WTC11 (cell line): ENCODE data around the gene BCL2A1.

Source experiments
- ELF4 ChIP-seq: sonication (generic); formaldehyde crosslinking; IDR thresholded peaks from 2 replicates; pipeline ENCODE4 v1.8.1; 2022; ENCODE audit warnings: low read depth, mild to moderate bottlenecking, moderate library complexity, missing genetic modification reagents
- ETV6 ChIP-seq: sonication (generic); formaldehyde crosslinking; IDR thresholded peaks from 2 replicates; pipeline ENCODE4 v1.8.1; 2022; ENCODE audit warnings: mild to moderate bottlenecking, missing genetic modification reagents
- GABPB1 ChIP-seq: sonication (generic); formaldehyde crosslinking; IDR thresholded peaks from 2 replicates; pipeline ENCODE4 v1.8.1; 2023; ENCODE audit warnings: mild to moderate bottlenecking, missing genetic modification reagents
- MAX ChIP-seq: sonication (generic); formaldehyde crosslinking; IDR thresholded peaks from 2 replicates; pipeline ENCODE4 v1.8.0; 2022; ENCODE audit warnings: mild to moderate bottlenecking, missing genetic modification reagents
- TF ChIP-seq, protein P1 (sequence below): fragments of 200-600 bp; IDR thresholded peaks from 2 replicates; pipeline ENCODE4 v1.8.0; 2022; ENCODE audit warnings: antibody characterized with exemption
- TF ChIP-seq, protein P2 (sequence below): sonication (generic); formaldehyde crosslinking; IDR thresholded peaks from 2 replicates; pipeline ENCODE4 v1.8.0; 2023; ENCODE audit warnings: missing genetic modification reagents
- TF ChIP-seq, protein P3 (sequence below): sonication (generic); formaldehyde crosslinking; IDR thresholded peaks from 2 replicates; pipeline ENCODE4 v1.8.1; 2022; ENCODE audit warnings: low read depth, missing genetic modification reagents, borderline replicate concordance

GRCh38 chr15:79930516-79930915, 40.5 kb downstream of the BCL2A1 start:
- TF ChIP-seq, protein P1, sequence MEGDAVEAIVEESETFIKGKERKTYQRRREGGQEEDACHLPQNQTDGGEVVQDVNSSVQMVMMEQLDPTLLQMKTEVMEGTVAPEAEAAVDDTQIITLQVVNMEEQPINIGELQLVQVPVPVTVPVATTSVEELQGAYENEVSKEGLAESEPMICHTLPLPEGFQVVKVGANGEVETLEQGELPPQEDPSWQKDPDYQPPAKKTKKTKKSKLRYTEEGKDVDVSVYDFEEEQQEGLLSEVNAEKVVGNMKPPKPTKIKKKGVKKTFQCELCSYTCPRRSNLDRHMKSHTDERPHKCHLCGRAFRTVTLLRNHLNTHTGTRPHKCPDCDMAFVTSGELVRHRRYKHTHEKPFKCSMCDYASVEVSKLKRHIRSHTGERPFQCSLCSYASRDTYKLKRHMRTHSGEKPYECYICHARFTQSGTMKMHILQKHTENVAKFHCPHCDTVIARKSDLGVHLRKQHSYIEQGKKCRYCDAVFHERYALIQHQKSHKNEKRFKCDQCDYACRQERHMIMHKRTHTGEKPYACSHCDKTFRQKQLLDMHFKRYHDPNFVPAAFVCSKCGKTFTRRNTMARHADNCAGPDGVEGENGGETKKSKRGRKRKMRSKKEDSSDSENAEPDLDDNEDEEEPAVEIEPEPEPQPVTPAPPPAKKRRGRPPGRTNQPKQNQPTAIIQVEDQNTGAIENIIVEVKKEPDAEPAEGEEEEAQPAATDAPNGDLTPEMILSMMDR = no peak
- no peak for TF ChIP-seq MAX (CRISPR knock-in tag)
- TF ChIP-seq, protein P2, sequence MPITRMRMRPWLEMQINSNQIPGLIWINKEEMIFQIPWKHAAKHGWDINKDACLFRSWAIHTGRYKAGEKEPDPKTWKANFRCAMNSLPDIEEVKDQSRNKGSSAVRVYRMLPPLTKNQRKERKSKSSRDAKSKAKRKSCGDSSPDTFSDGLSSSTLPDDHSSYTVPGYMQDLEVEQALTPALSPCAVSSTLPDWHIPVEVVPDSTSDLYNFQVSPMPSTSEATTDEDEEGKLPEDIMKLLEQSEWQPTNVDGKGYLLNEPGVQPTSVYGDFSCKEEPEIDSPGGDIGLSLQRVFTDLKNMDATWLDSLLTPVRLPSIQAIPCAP (CRISPR knock-in tag) = no peak
- no peak for TF ChIP-seq ELF4 (CRISPR knock-in tag)
- TF ChIP-seq, protein P3, sequence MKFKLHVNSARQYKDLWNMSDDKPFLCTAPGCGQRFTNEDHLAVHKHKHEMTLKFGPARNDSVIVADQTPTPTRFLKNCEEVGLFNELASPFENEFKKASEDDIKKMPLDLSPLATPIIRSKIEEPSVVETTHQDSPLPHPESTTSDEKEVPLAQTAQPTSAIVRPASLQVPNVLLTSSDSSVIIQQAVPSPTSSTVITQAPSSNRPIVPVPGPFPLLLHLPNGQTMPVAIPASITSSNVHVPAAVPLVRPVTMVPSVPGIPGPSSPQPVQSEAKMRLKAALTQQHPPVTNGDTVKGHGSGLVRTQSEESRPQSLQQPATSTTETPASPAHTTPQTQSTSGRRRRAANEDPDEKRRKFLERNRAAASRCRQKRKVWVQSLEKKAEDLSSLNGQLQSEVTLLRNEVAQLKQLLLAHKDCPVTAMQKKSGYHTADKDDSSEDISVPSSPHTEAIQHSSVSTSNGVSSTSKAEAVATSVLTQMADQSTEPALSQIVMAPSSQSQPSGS (CRISPR knock-in tag) = no peak
- no peak for TF ChIP-seq GABPB1
- no peak for TF ChIP-seq ETV6
